RWPE1 (cell line): Measurements from ENCODE around the gene COA8.
A peak's percentile ranks its signal among the peaks of the same experiment; 100 is the strongest.

Experiments
- CTCF ChIA-PET: fragments of 350-600 bp; sonication (Branson Sonifier 250); formaldehyde crosslinking; extraction: SDS; loops from one replicate; lab custom pipeline; 2021; lab: Yijun Ruan, JAX
- POLR2A ChIA-PET: fragments of 400-600 bp; formaldehyde crosslinking; extraction: SDS; loops from one replicate; lab custom pipeline; 2020; ENCODE audit warnings: antibody characterized with exemption; ENCODE audit not compliant: low non-redundant PET; lab: Yijun Ruan, JAX
- DNase-seq: peaks from one replicate; pipeline ENCODE4 v3.0.0; 2012; ENCODE audit warnings: low spot score
- H3K27ac ChIP-seq: fragments of 450-650 bp; 2 replicates; pipeline ENCODE4 v1.5.1; 2017
- CTCF ChIP-seq: fragments of 450-650 bp; conservative IDR thresholded peaks from 2 replicates; pipeline ENCODE4 v1.5.1; 2017; ENCODE audit warnings: low read depth, mild to moderate bottlenecking

The COA8 gene

GRCh38 chr14:103536693-103537092, 26.1 kb upstream of the COA8 start:
- CTCF ChIA-PET, result interaction anchor here (0.6 to 1.2 kb wide), 2 partner anchors 19 to 36 kb away, joined by 5 read pairs; no protein-coding TSS in a partner anchor
- TF ChIP-seq CTCF, result no peak
- H3K27ac ChIP-seq, result peak overlapping the region; percentile 100
- no peak for DNase-seq
- POLR2A ChIA-PET, result no interaction called here

DNA sequence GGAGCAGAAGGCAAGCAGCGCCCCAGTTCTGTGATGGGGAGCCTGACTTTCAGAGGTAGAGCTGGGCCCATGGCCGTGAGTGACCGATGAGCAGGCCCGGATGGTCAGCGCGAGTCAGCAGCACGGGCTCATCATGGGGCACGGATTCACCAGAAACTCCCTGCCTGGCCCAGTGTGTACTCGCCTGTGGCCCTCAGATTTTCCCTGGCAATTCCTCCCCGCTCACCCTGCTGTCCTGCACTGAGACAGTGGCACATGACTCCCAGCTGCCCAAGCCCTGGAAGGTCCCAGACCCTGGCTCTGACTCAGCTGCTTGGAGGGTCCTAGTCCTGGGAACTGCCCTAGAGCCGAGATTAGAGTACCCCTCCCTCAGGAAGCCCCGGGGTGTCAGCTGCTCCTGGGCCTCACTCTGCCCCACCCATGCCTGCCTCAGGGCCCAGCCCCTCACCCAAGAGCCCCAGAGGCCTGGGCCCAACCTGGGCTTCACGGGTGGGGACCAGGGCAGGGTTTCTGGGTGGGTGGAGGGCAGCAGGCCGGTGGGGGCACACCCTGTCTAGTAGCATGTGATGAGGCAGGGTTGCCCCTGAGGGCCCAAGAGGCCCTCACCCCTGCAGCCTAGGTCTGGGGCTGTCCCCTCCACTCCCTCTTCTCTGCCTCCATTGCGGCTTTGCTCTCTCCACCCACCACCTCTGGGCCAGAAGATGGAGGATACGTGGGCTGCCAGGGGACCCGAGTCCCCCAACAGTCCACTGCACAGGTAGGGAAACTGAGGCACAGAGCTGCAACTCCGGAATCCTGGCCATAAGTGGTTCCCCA, 25.4 kb upstream of the COA8 start:
- ChIA-PET CTCF (interaction anchor here (1.2 to 1.4 kb wide), 2 partner anchors 8 to 19 kb away, joined by 4 to 5 read pairs; no protein-coding TSS in a partner anchor), POLR2A (no interaction called here)
- no peak for DNase-seq
- H3K27ac ChIP-seq, result peak overlapping the region; percentile 100
- no peak for TF ChIP-seq CTCF

GRCh38 chr14:103538291-103539055, 24.3 kb upstream of the COA8 start:
- peak overlapping the region; percentile 100 for H3K27ac ChIP-seq
- ChIA-PET CTCF (interaction anchor here (0.6 to 1.4 kb wide), 3 partner anchors 9 to 323 kb away, joined by 3 to 4 read pairs (median 4); no protein-coding TSS in a partner anchor), POLR2A (no interaction called here)
- DNase-seq, result no peak
- no peak for TF ChIP-seq CTCF

DNA sequence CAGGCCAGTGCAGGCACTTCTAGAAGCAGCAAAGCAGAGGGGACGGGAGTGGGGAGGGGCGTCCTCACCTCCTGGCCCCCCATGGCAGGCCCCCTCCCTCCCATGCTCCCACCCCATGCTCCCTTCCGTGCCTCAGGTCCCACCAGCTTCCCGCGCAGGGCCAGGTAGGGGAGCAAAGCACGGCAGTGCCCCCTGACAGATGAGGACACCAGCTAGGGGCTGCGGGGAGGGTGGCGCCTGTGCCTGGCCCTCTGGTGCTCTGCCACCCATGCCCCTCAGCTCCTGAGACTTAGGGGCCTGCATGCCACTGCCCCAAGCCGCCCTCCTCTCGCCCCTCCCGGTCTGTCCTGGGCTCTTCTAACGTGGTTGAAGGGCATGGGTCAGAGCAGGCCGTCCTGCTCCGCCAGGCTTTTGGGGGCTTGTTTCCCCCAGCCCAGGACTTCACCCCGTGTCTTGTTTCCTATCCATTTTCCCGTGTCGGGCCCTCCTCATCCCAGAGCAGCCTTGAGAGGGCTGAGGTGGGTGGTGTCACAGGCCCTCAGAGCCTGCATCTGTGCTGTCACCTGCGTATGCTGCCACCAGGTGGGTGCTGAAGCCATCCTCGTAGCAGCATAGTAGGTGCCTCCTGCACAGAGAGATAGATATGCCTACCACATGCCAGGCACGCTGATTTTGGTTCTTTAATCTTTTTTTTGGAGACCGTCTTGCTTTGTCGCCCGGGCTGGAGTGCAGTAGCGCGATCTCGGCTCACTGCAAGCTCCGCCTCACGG, 23.5 kb upstream of the COA8 start:
- TF ChIP-seq CTCF, result no peak
- CTCF ChIA-PET, result interaction anchor here (0.6 to 1.4 kb wide), 3 partner anchors 9 to 324 kb away, joined by 3 to 4 read pairs (median 4); no protein-coding TSS in a partner anchor
- H3K27ac ChIP-seq, result peak overlapping the region; percentile 100
- POLR2A ChIA-PET, result no interaction called here
- DNase-seq, result no peak

- peak overlapping the region; percentile 100 for H3K27ac ChIP-seq
- DNase-seq, result peak; percentile 46
- POLR2A ChIA-PET, result interaction anchor here (0.8 to 1.2 kb wide), 2 partner anchors 12 to 19 kb away, joined by 4 to 7 read pairs; partner anchors contain the start of genes CKB and TRMT61A
- CTCF ChIA-PET, result interaction anchor here (0.6 to 3.2 kb wide), 4 partner anchors 17 to 23 kb away, joined by 6 to 21 read pairs (median 6); no protein-coding TSS in a partner anchor
- no peak for TF ChIP-seq CTCF
Observed at GRCh38 chr14:103540821-103541708, 21.7 kb upstream of the COA8 start.
